Common myeloid progenitor, CD34-positive (primary cell): ENCODE data around the gene NBPF3.
"Not testable (repeated sequence)": the region's sequence is repeated elsewhere in the genome, so short reads cannot be mapped to it uniquely, and the experiment has no call there.

ENCODE experiments used
- CTCF ChIA-PET: fragments of 350-600 bp; sonication (Branson Sonifier 250); formaldehyde crosslinking; loops from one replicate; lab custom pipeline; 2021; ENCODE audit warnings: antibody characterized with exemption; lab: Charles Lee
- POLR2A ChIA-PET: fragments of 350-600 bp; sonication (Branson Sonifier 250); formaldehyde crosslinking; loops from one replicate; lab custom pipeline; 2021; ENCODE audit warnings: antibody characterized with exemption; lab: Charles Lee
- DNase-seq, 3 donors: peaks; one replicate each; pipeline versions ENCODE4 v3.0.0 to v3.0.0-alpha.2; 2013
- H3K27ac ChIP-seq, 2 experiments: 1 replicate in 1 of 2; 2 replicates in 1 of 2; pipeline ENCODE4 v1.7.0; 2013; ENCODE audit warnings: inconsistent platforms in 2 of 2, low read length in 2 of 2, mild to moderate bottlenecking in 2 of 2, low read depth in 1 of 2, moderate library complexity in 1 of 2; ENCODE audit not compliant: severe bottlenecking in 2 of 2, insufficient read depth in 1 of 2, poor library complexity in 1 of 2
- H3K27me3 ChIP-seq, 5 experiments: replicated peaks in 2 of 5; 1 replicate in 3 of 5; 2 replicates in 2 of 5; pipeline versions ENCODE4 v1.6.1 to v1.7.0; 2013; ENCODE audit warnings: low read length in 4 of 5, mild to moderate bottlenecking in 2 of 5, moderate library complexity in 2 of 5, inconsistent platforms in 1 of 5; ENCODE audit not compliant: insufficient read depth in 5 of 5, control insufficient read depth in 4 of 5
- H3K36me3 ChIP-seq, 4 experiments: 1 replicate in 2 of 4; 2 replicates in 2 of 4; pipeline versions ENCODE4 v1.6.1 to v1.7.0; 2013; ENCODE audit warnings: low read length in 3 of 4, control low read depth in 1 of 4, mild to moderate bottlenecking in 1 of 4; ENCODE audit not compliant: control insufficient read depth in 4 of 4, insufficient read depth in 4 of 4
- H3K4me1 ChIP-seq, 4 experiments: 1 replicate in 3 of 4; 2 replicates in 1 of 4; pipeline versions ENCODE4 v1.6.1 to v1.7.1; 2013; ENCODE audit warnings: low read length in 3 of 4, mild to moderate bottlenecking in 3 of 4, control low read depth in 1 of 4, inconsistent platforms in 1 of 4, moderate library complexity in 1 of 4; ENCODE audit not compliant: control insufficient read depth in 4 of 4, insufficient read depth in 4 of 4; ENCODE audit errors: control extremely low read depth in 1 of 4
- H3K4me3 ChIP-seq, 7 experiments: 1 replicate in 4 of 7; 2 replicates in 3 of 7; pipeline versions ENCODE4 v1.5.1 to v1.7.0; 2013; ENCODE audit warnings: mild to moderate bottlenecking in 7 of 7, low read length in 6 of 7, moderate library complexity in 6 of 7, inconsistent platforms in 2 of 7, low read depth in 2 of 7, control low read depth in 1 of 7; ENCODE audit not compliant: insufficient read depth in 4 of 7, control insufficient read depth in 1 of 7; ENCODE audit errors: extremely low read depth in 1 of 7
- H3K9me3 ChIP-seq, 5 experiments: 1 replicate in 4 of 5; 2 replicates in 1 of 5; pipeline versions ENCODE4 v1.6.1 to v1.7.1; 2013; ENCODE audit warnings: low read length in 4 of 5, mild to moderate bottlenecking in 2 of 5, inconsistent platforms in 1 of 5, low read depth in 1 of 5, moderate library complexity in 1 of 5; ENCODE audit not compliant: control insufficient read depth in 4 of 5, insufficient read depth in 2 of 5; ENCODE audit errors: control extremely low read depth in 1 of 5
- WGBS: methylation state at CpG from one replicate; pipeline ENCODE4 v1.1.5; 2013; ENCODE audit not compliant: insufficient coverage; 5-methylcytosine and 5-hydroxymethylcytosine counted together

The NBPF3 gene

GRCh38 chr1:21517660-21518480 lies 77.9 kb downstream of the NBPF3 start:
- H3K36me3 ChIP-seq = no peaks in the 10 kb centered on the region
- WGBS = 91% methylated on average over 8 of the region's 13 CpGs
- ChIA-PET CTCF (interaction anchor here (0.6 to 1.9 kb wide), 8 partner anchors 10 to 1448 kb away, joined by 3 to 6 read pairs (median 3); no protein-coding TSS in a partner anchor), POLR2A (no interaction called here)
- H3K4me1 ChIP-seq = no peaks in the 10 kb centered on the region
- no peak overlapping the region for H3K4me3 ChIP-seq
- H3K27ac ChIP-seq = no peak overlapping the region
- H3K27me3 ChIP-seq = peaks cover 0 to 12% (median 6%) of the 10 kb centered on the region in 5 experiments
- no peaks in the 10 kb centered on the region for H3K9me3 ChIP-seq
- no peak for DNase-seq

DNA sequence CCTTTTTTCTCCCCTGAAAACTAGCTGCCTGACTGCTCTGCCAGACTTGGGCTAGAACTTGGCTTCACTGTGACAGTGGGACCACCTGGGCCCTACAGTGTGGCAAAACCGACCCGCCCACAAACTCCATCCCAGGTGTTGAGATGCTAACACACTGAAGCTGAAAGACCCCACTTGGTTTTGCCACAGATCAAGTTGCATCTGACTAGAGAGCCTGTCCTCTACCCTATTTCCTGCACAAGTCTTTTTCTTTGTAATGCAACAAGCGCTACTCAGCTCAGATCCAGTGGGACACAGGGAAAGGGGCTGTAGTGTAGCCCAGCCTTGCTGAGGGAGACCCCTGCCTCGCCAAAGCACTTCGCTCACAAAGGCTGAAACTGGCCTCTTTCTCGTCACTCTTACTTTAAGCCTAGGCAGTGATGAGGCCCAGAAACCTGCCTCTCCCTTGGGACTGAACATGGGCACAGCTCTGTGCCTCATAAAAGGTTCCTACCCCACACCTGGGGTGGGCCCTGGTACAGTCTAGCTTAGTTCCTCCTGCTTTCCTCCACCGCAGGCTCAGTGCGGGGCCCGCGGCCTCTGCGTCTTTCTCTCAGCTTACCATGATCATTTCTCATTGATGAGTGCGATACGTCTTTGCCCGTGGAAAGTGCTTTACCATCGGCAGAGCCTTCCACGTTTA lies 79.0 kb downstream of the NBPF3 start:
- 96% methylated on average over 16 of the region's 16 CpGs for WGBS
- H3K36me3 ChIP-seq = no peaks in the 10 kb centered on the region
- H3K27me3 ChIP-seq = peaks cover 0 to 8% (median 5%) of the 10 kb centered on the region in 5 experiments
- DNase-seq = no peak
- H3K4me1 ChIP-seq = no peaks in the 10 kb centered on the region
- ChIA-PET CTCF (interaction anchor here (0.6 to 1.7 kb wide), 6 partner anchors 12 to 1447 kb away, joined by 3 to 5 read pairs (median 3); no protein-coding TSS in a partner anchor), POLR2A (no interaction called here)
- no peak overlapping the region for H3K27ac ChIP-seq
- H3K9me3 ChIP-seq = no peaks in the 10 kb centered on the region
- no peak overlapping the region for H3K4me3 ChIP-seq

DNA sequence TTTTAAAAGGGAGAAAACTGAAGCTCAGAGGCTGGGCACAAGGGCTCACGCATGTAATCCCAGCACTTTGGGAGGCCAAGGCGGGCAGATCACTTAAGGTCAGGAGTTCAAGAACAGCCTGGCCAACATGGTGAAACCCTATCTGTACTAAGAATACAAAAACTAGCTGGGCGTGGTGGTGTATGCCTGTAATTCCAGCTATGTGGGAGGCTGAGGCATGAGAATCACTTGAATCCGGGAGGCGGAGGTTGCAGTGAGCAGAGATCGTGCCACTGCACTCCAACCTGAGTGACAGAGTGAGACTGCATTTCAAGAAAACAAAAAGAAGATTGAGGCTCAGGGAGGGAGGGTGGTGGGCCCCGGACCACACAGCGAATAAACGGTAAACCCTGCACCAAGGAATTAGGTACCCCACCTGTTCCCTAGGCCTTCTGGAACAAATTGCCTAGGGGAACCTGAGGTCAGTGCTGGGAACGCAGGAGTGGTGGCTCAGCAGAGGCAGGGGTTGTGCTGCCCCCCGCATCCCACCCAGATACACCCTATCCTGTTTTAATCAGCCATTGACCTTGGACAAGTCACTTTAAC lies 79.6 kb downstream of the NBPF3 start:
- DNase-seq, H3K9me3 ChIP-seq, H3K27me3 ChIP-seq, H3K4me3 ChIP-seq, H3K27ac ChIP-seq, H3K36me3 ChIP-seq, H3K4me1 ChIP-seq, POLR2A ChIA-PET: not testable (repeated sequence)
- CTCF ChIA-PET = interaction anchor here (0.9 to 1.7 kb wide), 3 partner anchors 13 to 249 kb away, joined by 3 to 4 read pairs (median 3); no protein-coding TSS in a partner anchor
- 100% methylated on average over 7 of the region's 11 CpGs for WGBS

DNA sequence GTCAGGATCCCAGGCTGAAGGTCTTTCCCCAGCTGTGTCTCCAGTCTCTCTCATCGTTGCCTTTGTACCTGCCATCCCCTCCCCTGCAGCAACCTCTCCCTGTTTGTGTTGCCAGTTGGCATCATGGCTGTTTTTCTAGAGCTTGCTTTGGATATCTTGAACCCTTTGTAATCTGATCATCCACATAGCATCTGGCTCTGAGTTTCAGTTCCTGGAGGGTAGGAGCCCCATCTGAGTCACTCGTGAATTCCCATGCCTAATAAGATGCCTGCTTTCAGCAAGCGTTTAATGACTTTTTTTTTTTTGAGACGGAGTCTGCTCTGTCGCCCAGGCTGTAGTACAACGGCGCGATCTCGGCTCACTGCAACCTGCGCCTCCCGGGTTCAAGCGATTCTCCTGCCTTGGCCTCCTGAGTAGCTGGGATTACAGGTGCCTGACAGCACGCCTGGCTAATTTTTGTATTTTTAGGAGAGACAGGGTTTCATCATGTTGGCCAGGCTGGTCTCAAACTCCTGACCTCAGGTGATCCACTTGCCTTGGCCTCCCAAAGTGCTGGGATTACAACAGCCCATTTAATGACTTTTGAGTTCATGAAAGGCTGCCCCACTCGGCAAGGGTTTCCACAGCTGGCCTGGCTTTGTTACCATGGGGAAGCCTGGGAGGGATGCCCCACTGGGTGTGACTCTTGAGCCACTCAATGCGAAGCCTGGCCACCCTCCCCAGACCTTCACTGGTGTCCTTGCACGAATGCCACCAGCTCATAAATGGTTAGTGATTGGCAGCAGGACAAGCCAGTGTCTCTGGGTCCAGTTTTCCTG lies 81.2 kb downstream of the NBPF3 start:
- H3K27me3 ChIP-seq = peaks cover 0 to 4% (median 0%) of the 10 kb centered on the region in 5 experiments
- WGBS = 98% methylated on average over 16 of the region's 16 CpGs
- ChIA-PET POLR2A (no interaction called here), CTCF (interaction anchor here (1.1 to 1.7 kb wide), 4 partner anchors 9 to 153 kb away, joined by 3 to 4 read pairs (median 4); no protein-coding TSS in a partner anchor)
- no peaks in the 10 kb centered on the region for H3K9me3 ChIP-seq
- H3K36me3 ChIP-seq = no peaks in the 10 kb centered on the region
- H3K4me1 ChIP-seq = peaks cover 0 to 13% (median 11%) of the 10 kb centered on the region in 4 experiments
- no peak overlapping the region for H3K27ac ChIP-seq
- no peak overlapping the region for H3K4me3 ChIP-seq
- DNase-seq = no peak

DNA sequence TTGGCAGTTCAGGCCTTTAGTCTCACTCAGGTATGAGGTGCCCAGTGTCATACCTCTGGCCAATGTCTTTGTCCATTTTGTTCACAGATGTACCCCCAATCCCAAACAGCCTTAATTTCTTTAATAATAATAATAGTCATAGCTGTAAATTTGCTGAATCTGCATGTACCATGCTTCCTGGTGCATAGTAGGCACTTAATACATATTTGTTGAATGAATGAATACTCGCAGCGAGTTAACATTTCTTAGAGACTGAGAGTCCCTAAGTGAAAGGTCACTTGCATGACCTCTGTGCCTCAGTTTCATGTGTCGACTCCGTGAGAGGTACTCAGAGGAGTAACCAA lies 81.8 kb downstream of the NBPF3 start:
- WGBS = no CpG with 5 or more reads among the region's 4 CpGs
- ChIA-PET CTCF (interaction anchor here (1.3 to 1.7 kb wide), 3 partner anchors 14 to 154 kb away, joined by 3 to 4 read pairs (median 4); no protein-coding TSS in a partner anchor), POLR2A (interaction anchor here (0.7 kb wide), 1 partner anchor 144 kb away, joined by 6 read pairs; no protein-coding TSS in a partner anchor)
- H3K27ac ChIP-seq = no peak overlapping the region
- peaks cover 0 to 13% (median 11%) of the 10 kb centered on the region in 4 experiments for H3K4me1 ChIP-seq
- DNase-seq = no peak
- H3K4me3 ChIP-seq = no peak overlapping the region
- no peaks in the 10 kb centered on the region for H3K36me3 ChIP-seq
- H3K9me3 ChIP-seq = no peaks in the 10 kb centered on the region
- peaks cover 0 to 4% (median 0%) of the 10 kb centered on the region in 5 experiments for H3K27me3 ChIP-seq

DNA sequence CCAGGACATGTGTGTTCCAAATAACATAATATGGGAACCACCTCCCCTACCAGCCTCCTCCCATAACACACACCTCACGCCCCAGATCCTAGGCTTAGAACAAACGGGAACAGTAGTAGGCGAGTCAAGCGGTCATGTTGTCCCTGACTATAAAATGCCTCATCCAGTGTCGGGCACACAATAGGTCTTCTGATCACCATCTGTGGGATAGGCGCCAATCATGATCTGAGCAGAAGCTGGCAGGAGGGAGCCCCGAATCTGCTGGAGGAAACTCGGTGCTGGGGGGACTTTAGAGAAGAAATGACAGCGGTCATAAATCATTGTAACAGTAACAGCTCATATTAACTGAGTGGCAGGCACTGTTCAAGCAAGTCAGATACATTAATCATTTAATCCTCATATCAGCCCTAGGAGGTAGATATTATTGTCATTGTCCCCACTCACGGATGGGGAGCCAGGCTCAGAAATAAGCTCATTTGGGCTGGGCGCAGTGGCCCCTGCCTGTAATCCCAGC lies 82.6 kb downstream of the NBPF3 start:
- POLR2A ChIA-PET = interaction anchor here (0.7 kb wide), 1 partner anchor 145 kb away, joined by 6 read pairs; no protein-coding TSS in a partner anchor
- no peaks in the 10 kb centered on the region for H3K36me3 ChIP-seq
- 84% methylated on average over 10 of the region's 11 CpGs for WGBS
- peaks cover 0 to 13% (median 11%) of the 10 kb centered on the region in 4 experiments for H3K4me1 ChIP-seq
- H3K9me3 ChIP-seq = no peaks in the 10 kb centered on the region
- H3K27ac ChIP-seq = no peak overlapping the region
- CTCF ChIA-PET = interaction anchor here (1.2 to 2.1 kb wide), 5 partner anchors 10 to 50 kb away, joined by 3 to 10 read pairs (median 4); no protein-coding TSS in a partner anchor
- peaks cover 0 to 4% (median 0%) of the 10 kb centered on the region in 5 experiments for H3K27me3 ChIP-seq
- H3K4me3 ChIP-seq = no peak overlapping the region
- no peak for DNase-seq
